Natural killer cell (primary cell): Measurements from ENCODE around the gene STYXL1. TPM values are rescaled to one million over a fixed set of nuclear protein-coding genes. Genes with fewer than 3 reads are reported as not detected.

Experiments
- ATAC-seq, 3 donors: fragments of 150-1000 bp in 2 of 3; fragments of 200-7000 bp in 1 of 3; cut with Tn5 transposase; 1 replicate in 1 of 3; 2 replicates in 2 of 3; pipeline ENCODE4 v1.10.0; 2021; ENCODE audit warnings: mild to moderate bottlenecking in 2 of 3, moderate library complexity in 2 of 3
- DNase-seq, 2 donors: peaks; one replicate each; pipeline versions ENCODE4 v3.0.0 to v3.0.0-alpha.2; 2013 to 2021; ENCODE audit warnings: mixed read lengths in 1 of 2
- H3K27ac ChIP-seq: one replicate; pipeline ENCODE4 v1.5.1; 2013; ENCODE audit warnings: mild to moderate bottlenecking, low read length
- H3K27me3 ChIP-seq: one replicate; pipeline ENCODE4 v1.6.1; 2013; ENCODE audit warnings: low read length; ENCODE audit not compliant: control insufficient read depth, insufficient read depth
- H3K36me3 ChIP-seq: one replicate; pipeline ENCODE4 v1.6.1; 2013; ENCODE audit warnings: low read length; ENCODE audit not compliant: control insufficient read depth, insufficient read depth
- H3K4me1 ChIP-seq: one replicate; pipeline ENCODE4 v1.6.1; 2013; ENCODE audit warnings: low read length; ENCODE audit not compliant: control insufficient read depth, insufficient read depth
- H3K4me3 ChIP-seq: one replicate; pipeline ENCODE4 v1.5.1; 2013; ENCODE audit warnings: low read length
- H3K9me3 ChIP-seq: one replicate; pipeline ENCODE4 v1.6.1; 2013; ENCODE audit warnings: low read length; ENCODE audit not compliant: control insufficient read depth, insufficient read depth
- H3K27ac Mint-ChIP-seq, 2 donors: one replicate each; pipeline ENCODE4 v1.8.0; 2022; ENCODE audit warnings: mild to moderate bottlenecking in 2 of 2, mixed read lengths in 2 of 2, moderate library complexity in 1 of 2
- H3K27me3 Mint-ChIP-seq, 2 donors: one replicate each; pipeline ENCODE4 v1.8.0; 2022; ENCODE audit warnings: low read depth in 2 of 2, mixed read lengths in 2 of 2
- H3K36me3 Mint-ChIP-seq: one replicate; pipeline ENCODE4 v1.8.0; 2022; ENCODE audit warnings: mixed read lengths
- H3K4me1 Mint-ChIP-seq, 2 donors: one replicate each; pipeline ENCODE4 v1.8.0; 2022; ENCODE audit warnings: mixed read lengths in 2 of 2
- H3K4me3 Mint-ChIP-seq: one replicate; pipeline ENCODE4 v1.8.0; 2022; ENCODE audit warnings: mild to moderate bottlenecking, moderate library complexity, mixed read lengths
- H3K9me3 Mint-ChIP-seq, 2 donors: one replicate each; pipeline ENCODE4 v1.8.0; 2022; ENCODE audit warnings: mixed read lengths in 2 of 2
- CTCF ChIP-seq: fragments of 200-600 bp; IDR thresholded peaks from one replicate; pipeline ENCODE4 v1.8.0; 2022; ENCODE audit warnings: antibody characterized with exemption
- WGBS: methylation state at CpG from one replicate; pipeline ENCODE4 v1.1.7; 2013; ENCODE audit warnings: missing lambda C conversion rate; ENCODE audit not compliant: insufficient coverage; 5-methylcytosine and 5-hydroxymethylcytosine counted together
- intact Hi-C: fragments of 100-400 bp; cut with micrococcal nuclease; formaldehyde crosslinking; loops from one replicate; pipeline ENCODE4 v1.14.2; 2022
- total RNA-seq, 4 donors: library from RNA; stranded (reverse); fragments of 120-200 nt in 1 of 4; gene quantifications; one replicate each; pipeline versions ENCODE4 v1.2.3 to v1.2.4, GENCODE V29; 2013 to 2022

Gene STYXL1
- total RNA-seq, 3 donors from 2014 or later (not counting 1 experiment from before 2014, with no cell fraction given), result 15.1 to 33.2 (median 18.8) TPM

- no peak overlapping the region for H3K4me3 ChIP-seq
- TF ChIP-seq CTCF, result no peak
- H3K27ac ChIP-seq, result no peak overlapping the region
- intact Hi-C loops, result no loop called here
- ATAC-seq (peak in 1 of 3 donors; percentile 32), DNase-seq (no peak)
- H3K36me3 Mint-ChIP-seq, result peaks cover 7% of the 10 kb centered on the region
- H3K27me3 Mint-ChIP-seq, result no peaks in the 10 kb centered on the region
- no peaks in the 10 kb centered on the region for H3K27me3 ChIP-seq
- H3K36me3 ChIP-seq, result peaks cover 13% of the 10 kb centered on the region
- H3K4me1 Mint-ChIP-seq, result peaks cover 0 to 7% of the 10 kb centered on the region in 2 donors
- WGBS, result 88% methylated on average over 3 of the region's 13 CpGs
- H3K9me3 ChIP-seq, result no peaks in the 10 kb centered on the region
- H3K4me1 ChIP-seq, result peaks cover 9% of the 10 kb centered on the region
- no peak overlapping the region for H3K4me3 Mint-ChIP-seq
- H3K9me3 Mint-ChIP-seq, result no peaks in the 10 kb centered on the region
- H3K27ac Mint-ChIP-seq, result no peak overlapping the region
These were observed 31.4 kb downstream of the STYXL1 start for GRCh38 chr7:76016191-76016947.

- no peaks in the 10 kb centered on the region for H3K27me3 ChIP-seq
- peaks cover 6% of the 10 kb centered on the region for H3K36me3 Mint-ChIP-seq
- peaks cover 22 to 24% of the 10 kb centered on the region in 2 donors for H3K4me1 Mint-ChIP-seq
- no peaks in the 10 kb centered on the region for H3K9me3 ChIP-seq
- H3K9me3 Mint-ChIP-seq, result no peaks in the 10 kb centered on the region
- H3K4me3 ChIP-seq, result no peak overlapping the region
- peaks cover 28% of the 10 kb centered on the region for H3K4me1 ChIP-seq
- DNase-seq (no peak), ATAC-seq (no peak)
- 85% methylated on average over 8 of the region's 8 CpGs for WGBS
- H3K27ac ChIP-seq, result no peak overlapping the region
- no peak overlapping the region for H3K27ac Mint-ChIP-seq
- H3K27me3 Mint-ChIP-seq, result no peaks in the 10 kb centered on the region
- no peak overlapping the region for H3K4me3 Mint-ChIP-seq
- intact Hi-C loops, result no loop called here
- H3K36me3 ChIP-seq, result peaks cover 9% of the 10 kb centered on the region
- TF ChIP-seq CTCF, result no peak
These were observed 36.3 kb downstream of the STYXL1 start for GRCh38 chr7:76011442-76011861.

GRCh38 chr7:76009672-76010600 lies 37.9 kb downstream of the STYXL1 start:
- intact Hi-C loops, result no loop called here
- Histone ChIP-seq H3K36me3 (peaks cover 13% of the 10 kb centered on the region), H3K4me3 (no peak overlapping the region), H3K27ac (peak overlapping the region; percentile 9), H3K9me3 (no peaks in the 10 kb centered on the region), H3K4me1 (peaks cover 28% of the 10 kb centered on the region), H3K27me3 (no peaks in the 10 kb centered on the region)
- Mint-ChIP-seq H3K36me3 (no peaks in the 10 kb centered on the region), H3K27ac (peak overlapping the region; percentile 82 to 91), H3K27me3 (no peaks in the 10 kb centered on the region), H3K4me1 (peaks cover 22 to 24% of the 10 kb centered on the region in 2 donors), H3K4me3 (peak overlapping the region; percentile 75), H3K9me3 (no peaks in the 10 kb centered on the region)
- ATAC-seq (no peak), DNase-seq (no peak)
- TF ChIP-seq CTCF, result no peak
- WGBS, result 94% methylated on average over 11 of the region's 11 CpGs
